Ramos (cell line): ENCODE results near the gene AKT3.

Source experiments
- in situ Hi-C: fragments of 300-500 bp; cut with MboI; formaldehyde crosslinking; loops from one replicate; pipeline ENCODE4 v1.14.3; 2022; ENCODE audit warnings: low sequenced_read_pairs; ENCODE audit not compliant: unreplicated experiment

Gene AKT3

DNA sequence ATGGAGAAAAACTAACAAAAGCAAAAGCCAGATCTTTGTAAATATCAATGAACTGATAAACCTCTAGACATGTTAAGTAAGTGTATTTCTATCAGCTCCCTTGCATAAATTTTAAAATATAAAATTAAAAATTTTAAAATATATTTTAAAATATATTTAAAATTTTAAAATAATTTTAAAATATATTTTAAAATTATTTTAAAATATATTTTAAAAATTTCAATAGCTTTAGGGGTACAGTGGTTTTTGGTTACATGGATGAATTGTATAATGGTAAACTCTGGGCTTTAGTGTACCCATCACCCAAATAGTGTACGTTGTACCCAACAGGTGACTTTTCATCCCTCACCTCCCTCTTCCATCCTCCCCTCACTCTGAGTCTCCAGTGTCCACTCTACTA, 315.0 kb downstream of the AKT3 start:
- in situ Hi-C loops = no loop called here

- in situ Hi-C loops = no loop called here
Observed at GRCh38 chr1:243529512-243529911, 320.5 kb downstream of the AKT3 start.

- in situ Hi-C loops = no loop called here
Observed at GRCh38 chr1:243528459-243529121, 321.5 kb downstream of the AKT3 start.

GRCh38 chr1:243526180-243526579, 323.9 kb downstream of the AKT3 start:
- in situ Hi-C loops = no loop called here

DNA sequence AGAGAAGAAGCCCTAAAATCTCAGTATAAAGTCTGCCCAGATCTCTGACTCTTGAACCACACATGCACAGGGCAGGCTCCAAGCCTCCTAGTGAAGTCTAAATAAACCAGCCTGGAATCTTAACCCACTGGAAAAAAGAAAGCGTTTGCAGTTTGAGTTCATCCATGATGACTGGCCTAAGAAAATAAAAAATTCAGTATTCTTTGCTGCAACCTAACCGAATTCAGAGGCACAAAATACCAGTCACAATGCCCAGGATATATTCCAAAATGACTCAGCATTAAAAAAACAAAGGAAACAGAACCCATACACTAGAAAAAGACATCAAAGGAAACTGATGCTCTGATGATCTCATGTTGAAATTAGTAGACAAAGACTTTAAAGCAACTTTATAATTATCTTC, 325.0 kb downstream of the AKT3 start:
- in situ Hi-C loops = no loop called here

GRCh38 chr1:243523766-243524165, 326.3 kb downstream of the AKT3 start:
- in situ Hi-C loops = no loop called here

DNA sequence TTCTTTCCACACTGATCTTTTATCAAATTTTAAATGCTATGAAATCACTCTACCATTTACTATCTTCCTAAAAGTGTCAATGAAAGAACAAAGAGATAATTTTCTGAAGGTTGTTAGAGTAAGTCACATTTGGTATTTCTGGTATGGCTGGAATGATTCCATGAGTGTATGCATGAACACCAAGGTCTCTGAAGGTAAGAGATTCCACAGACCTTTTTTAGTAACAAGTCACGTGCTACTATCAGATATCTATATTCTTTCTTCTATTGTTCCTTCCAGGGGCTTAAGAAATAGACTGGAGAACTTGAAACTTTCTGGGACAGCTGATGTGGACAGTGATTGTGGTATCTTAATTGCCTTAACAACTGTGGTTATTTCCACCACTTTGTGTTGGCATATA, 329.2 kb downstream of the AKT3 start:
- in situ Hi-C loops = no loop called here

DNA sequence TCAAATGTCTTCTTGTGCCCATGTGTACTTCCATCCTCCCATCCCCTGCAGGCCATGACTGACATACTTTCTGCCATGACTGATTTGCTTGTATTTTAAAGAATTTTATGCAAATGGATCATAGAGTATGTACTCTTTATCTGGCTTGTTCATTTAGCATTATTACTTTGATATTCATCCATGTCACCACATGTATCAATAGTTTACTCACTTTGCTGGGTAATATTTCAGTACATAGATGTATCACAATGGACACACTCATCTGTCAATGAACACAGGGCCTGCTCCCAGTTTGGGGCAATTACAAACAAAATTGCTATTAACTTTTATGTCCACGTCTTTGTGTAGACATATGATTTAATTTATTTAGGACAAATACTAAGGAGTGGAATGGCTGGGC, 335.1 kb downstream of the AKT3 start:
- in situ Hi-C loops = no loop called here

- in situ Hi-C loops = no loop called here
Observed at GRCh38 chr1:243513726-243514491, 336.1 kb downstream of the AKT3 start.

- in situ Hi-C loops = no loop called here
Observed at GRCh38 chr1:243510928-243511327, 339.1 kb downstream of the AKT3 start.

GRCh38 chr1:243508943-243509342, 341.1 kb downstream of the AKT3 start:
- in situ Hi-C loops = no loop called here

DNA sequence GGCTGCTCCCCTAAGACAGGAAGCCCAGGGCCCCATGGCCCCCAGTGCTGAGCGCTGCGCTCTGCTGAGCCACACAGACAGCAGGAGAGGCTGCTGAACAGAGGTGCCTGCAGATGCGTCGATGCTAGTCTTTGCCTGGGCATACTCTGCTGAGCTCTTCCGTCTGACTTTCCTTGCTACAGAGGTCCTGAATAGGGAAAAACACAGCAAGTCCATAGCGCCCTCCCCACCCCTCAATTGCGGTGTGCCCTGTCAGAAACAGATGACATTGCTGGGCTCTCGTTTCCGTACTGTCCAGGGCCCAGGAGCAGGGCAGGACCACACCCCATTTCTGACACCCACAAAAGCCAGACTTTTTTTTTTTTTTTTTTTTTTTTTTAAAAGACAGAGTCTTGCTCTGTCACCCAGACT, 341.7 kb downstream of the AKT3 start:
- in situ Hi-C loops = no loop called here

GRCh38 chr1:243507672-243508302, 342.3 kb downstream of the AKT3 start:
- in situ Hi-C loops = no loop called here

- in situ Hi-C loops = no loop called here
Observed at GRCh38 chr1:243507001-243507671, 342.9 kb downstream of the AKT3 start.

GRCh38 chr1:243505986-243506689, 343.9 kb downstream of the AKT3 start:
- in situ Hi-C loops = no loop called here

DNA sequence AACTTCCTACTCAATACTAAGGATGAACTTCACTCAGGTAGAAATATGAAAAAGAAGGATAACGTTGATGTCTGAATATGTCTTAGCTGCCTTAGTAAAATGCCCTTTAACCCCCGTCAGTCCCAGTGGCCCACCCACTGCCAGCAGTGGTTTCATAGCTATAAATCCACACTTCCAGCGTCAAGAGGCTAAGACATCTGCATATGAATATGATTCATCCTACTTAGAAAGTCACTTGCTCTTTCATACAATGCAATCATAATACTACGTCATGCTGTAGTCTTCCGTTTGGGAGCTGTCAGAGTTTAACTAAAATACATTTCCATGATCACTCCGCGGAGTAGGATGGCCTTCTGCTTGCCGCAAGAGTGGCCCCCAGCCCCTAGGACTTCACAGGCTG, 346.9 kb downstream of the AKT3 start:
- in situ Hi-C loops = no loop called here

DNA sequence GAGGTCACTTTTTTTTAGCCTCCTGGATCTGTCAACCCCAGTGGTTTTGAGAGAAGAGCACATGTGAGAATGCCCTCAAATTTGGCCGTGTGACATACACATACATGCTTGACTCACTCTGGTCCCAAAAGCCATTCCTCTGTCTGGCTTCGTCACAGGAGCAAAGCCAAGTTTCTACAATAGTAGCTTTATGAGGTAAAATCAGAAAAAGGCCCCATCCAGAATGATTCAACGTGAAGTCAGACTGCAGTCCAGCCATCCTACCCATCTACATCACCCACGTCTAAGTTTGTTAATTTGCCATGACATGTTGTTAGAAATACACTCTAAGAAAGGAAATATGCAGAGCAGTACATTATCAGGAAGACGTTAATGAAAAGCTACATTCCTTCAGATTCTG, 349.0 kb downstream of the AKT3 start:
- in situ Hi-C loops = no loop called here

DNA sequence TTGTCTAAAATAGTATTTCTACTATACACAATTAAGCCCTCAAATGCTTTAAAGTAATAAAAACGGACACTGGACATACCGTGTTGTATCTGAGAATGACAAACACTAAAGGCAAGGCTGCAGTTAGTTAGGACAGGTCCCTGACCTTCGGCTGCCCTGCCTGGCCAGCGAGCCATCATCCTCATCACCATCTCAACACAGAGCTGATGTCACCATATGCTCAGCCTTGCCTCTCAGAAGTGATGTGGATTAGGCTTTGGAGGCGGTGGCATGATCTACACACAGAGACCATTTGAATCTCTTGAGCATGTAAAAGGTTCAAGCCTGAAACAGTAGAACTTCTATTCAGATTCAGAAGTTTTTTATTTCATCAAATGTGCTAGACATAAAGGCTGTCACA, 349.5 kb downstream of the AKT3 start:
- in situ Hi-C loops = no loop called here

DNA sequence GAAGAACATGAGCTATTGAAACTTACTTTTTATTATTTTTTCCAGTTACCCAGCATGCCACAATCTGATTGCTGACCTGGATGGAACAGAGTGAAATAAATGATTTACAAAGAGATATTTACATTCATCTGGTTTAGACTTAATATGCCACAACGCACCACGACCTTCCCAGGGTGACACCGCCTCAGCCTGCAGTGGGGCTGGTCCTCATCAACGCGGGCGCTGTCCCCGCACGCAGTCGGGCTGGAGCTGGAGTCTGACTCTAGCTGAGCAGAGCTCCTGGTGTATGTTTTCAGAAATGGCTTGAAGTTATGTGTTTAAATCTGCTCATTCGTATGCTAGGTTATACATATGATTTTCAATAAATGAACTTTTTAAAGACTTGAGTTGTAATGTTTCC, 350.3 kb downstream of the AKT3 start:
- in situ Hi-C loops = no loop called here

DNA sequence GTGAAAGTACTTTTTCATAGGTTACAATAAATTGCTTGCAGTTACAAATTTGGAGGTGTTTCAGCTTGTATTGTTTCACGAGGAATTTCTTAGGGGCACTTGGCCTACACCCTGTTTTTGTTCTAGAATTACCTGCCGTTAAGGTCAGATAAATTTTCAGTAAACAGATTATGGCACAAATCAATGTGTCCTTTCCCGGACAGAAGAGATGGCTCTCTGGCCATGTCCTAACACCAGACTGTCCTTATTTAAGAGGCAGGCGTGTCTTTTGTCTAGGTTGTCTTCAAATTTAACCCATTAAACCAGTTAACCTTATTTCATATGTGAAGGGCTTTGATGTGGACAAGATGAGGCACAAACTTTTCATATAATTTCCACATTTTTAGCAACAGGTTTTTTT, 350.8 kb downstream of the AKT3 start:
- in situ Hi-C loops = no loop called here
